HepG2 (cell line): ENCODE data around the gene TRIM8. TPM values are rescaled to one million over a fixed set of nuclear protein-coding genes. Genes with fewer than 3 reads are reported as not detected.

Source experiments
- ERF ChIP-seq: IDR thresholded peaks from 2 replicates; pipeline ENCODE4 v1.6.1; 2018; ENCODE audit warnings: missing biosample characterization, missing genetic modification reagents
- HDAC6 ChIP-seq: fragments of 200-600 bp; sonication (generic); IDR thresholded peaks from 2 replicates; pipeline ENCODE4 v1.7.0; 2017; ENCODE audit warnings: mild to moderate bottlenecking, antibody characterized with exemption, low read length, low read depth
- MTF2 ChIP-seq: sonication (generic); formaldehyde crosslinking; IDR thresholded peaks from 2 replicates; pipeline ENCODE4 v1.5.0; 2020; ENCODE audit warnings: missing genetic modification reagents, borderline replicate concordance
- NFYC ChIP-seq: IDR thresholded peaks from 2 replicates; pipeline ENCODE4 v1.6.1; 2016; ENCODE audit warnings: missing genetic modification reagents, missing compliant biosample characterization
- SNAI1 ChIP-seq: sonication (generic); formaldehyde crosslinking; IDR thresholded peaks from 2 replicates; pipeline ENCODE4 v1.5.0; 2020; ENCODE audit warnings: mild to moderate bottlenecking, missing genetic modification reagents, borderline replicate concordance
- SP2 ChIP-seq: sonication (generic); formaldehyde crosslinking; IDR thresholded peaks from 2 replicates; pipeline ENCODE4 v1.5.1; 2020; ENCODE audit warnings: mild to moderate bottlenecking, missing genetic modification reagents
- STAG1 ChIP-seq: sonication (generic); formaldehyde crosslinking; IDR thresholded peaks from 2 replicates; pipeline ENCODE4 v1.4.0; 2020; ENCODE audit warnings: missing genetic modification reagents
- TRIM24 ChIP-seq: sonication (generic); formaldehyde crosslinking; IDR thresholded peaks from 2 replicates; pipeline ENCODE4 v1.8.0; 2022; ENCODE audit warnings: mild to moderate bottlenecking, missing genetic modification reagents
- ZBTB20 ChIP-seq: sonication (generic); formaldehyde crosslinking; IDR thresholded peaks from 2 replicates; pipeline ENCODE4 v1.8.1; 2023; ENCODE audit warnings: missing genetic modification reagents, low read depth, mild to moderate bottlenecking, borderline replicate concordance
- ZNF549 ChIP-seq: sonication (generic); formaldehyde crosslinking; IDR thresholded peaks from 2 replicates; pipeline ENCODE4 v1.5.0; 2020; ENCODE audit warnings: missing genetic modification reagents
- ZNF777 ChIP-seq: sonication (generic); formaldehyde crosslinking; IDR thresholded peaks from 2 replicates; pipeline ENCODE4 v1.4.0; 2020; ENCODE audit warnings: missing genetic modification reagents
- polyA plus RNA-seq, 8 experiments: library from polyadenylated mRNA; depleted of rRNA in 3 of 8; stranded (reverse) in 7 of 8; unstranded in 1 of 8; fragments of >200 nt; fragmentation: Illumina TruSeq in 4 of 8; extraction: Trizol in 4 of 8; gene quantifications; 2 replicates each; pipeline versions ENCODE4 v1.2.1 to v1.2.3, GENCODE V29; 2011 to 2016; ENCODE audit warnings: low read depth in 4 of 8, missing spikeins in 1 of 8, mixed read lengths in 1 of 8; ENCODE audit not compliant: insufficient read depth in 1 of 8
- total RNA-seq, 5 experiments: library from RNA; depleted of rRNA; stranded (reverse); fragments of >200 nt; fragmentation: Illumina TruSeq; extraction: Trizol; gene quantifications; 2 replicates each; pipeline ENCODE4 v1.2.3, GENCODE V29; 2016; ENCODE audit warnings: low read depth in 1 of 5
- TF ChIP-seq, protein P1 (sequence below): sonication (generic); formaldehyde crosslinking; IDR thresholded peaks from 2 replicates; pipeline ENCODE4 v1.4.0; 2020; ENCODE audit warnings: missing genetic modification reagents
- TF ChIP-seq, protein P2 (sequence below): sonication (generic); formaldehyde crosslinking; IDR thresholded peaks from 2 replicates; pipeline ENCODE4 v1.5.0; 2020; ENCODE audit warnings: mild to moderate bottlenecking, missing genetic modification reagents, moderate library complexity
- TF ChIP-seq, protein P3 (sequence below): sonication (generic); formaldehyde crosslinking; IDR thresholded peaks from 2 replicates; pipeline ENCODE4 v1.8.1; 2023; ENCODE audit warnings: mild to moderate bottlenecking, inconsistent platforms, moderate library complexity, missing genetic modification reagents, borderline replicate concordance
- TF ChIP-seq, protein P4 (sequence below): sonication (generic); formaldehyde crosslinking; IDR thresholded peaks from 2 replicates; pipeline ENCODE4 v1.4.0; 2020; ENCODE audit warnings: missing genetic modification reagents, borderline replicate concordance

The TRIM8 gene
- total and polyA plus RNA-seq, 2 of the 13 experiments (the other 11 are each of a cell fraction or from before 2014, with no cell fraction given), result 38.9 to 66.5 TPM

DNA sequence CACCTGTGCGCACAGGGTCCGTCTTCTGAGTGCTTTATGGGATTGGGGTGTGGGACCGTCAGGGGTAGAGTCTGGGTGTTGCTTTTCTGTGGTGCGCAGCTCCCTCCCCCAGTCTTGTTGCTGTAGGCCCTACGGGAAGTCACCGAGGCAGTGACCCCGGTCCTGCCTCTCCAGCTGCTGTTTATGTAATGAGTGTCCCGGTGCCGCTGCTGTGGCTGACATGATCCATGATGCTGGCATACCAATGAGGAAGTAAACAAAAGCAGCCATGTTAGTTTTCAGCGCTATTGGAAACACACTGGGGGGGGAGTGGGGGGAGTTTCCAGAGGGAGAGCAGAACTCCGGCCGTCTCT, 1.1 kb downstream of the TRIM8 start (continued):
- TF ChIP-seq SNAI1 (CRISPR knock-in tag) (no peak), ZNF549 (CRISPR knock-in tag) (0 out of 2 replicates have a peak, but pooled peaks have one; percentile 25), ERF (no peak), TRIM24 (no peak), ZNF777 (CRISPR knock-in tag) (no peak), NFYC (CRISPR knock-in tag) (no peak), HDAC6 (no peak), ZBTB20 (no peak), SP2 (CRISPR knock-in tag) (no peak), MTF2 (CRISPR knock-in tag) (no peak), STAG1 (CRISPR knock-in tag) (no peak)
- TF ChIP-seq, protein P1, sequence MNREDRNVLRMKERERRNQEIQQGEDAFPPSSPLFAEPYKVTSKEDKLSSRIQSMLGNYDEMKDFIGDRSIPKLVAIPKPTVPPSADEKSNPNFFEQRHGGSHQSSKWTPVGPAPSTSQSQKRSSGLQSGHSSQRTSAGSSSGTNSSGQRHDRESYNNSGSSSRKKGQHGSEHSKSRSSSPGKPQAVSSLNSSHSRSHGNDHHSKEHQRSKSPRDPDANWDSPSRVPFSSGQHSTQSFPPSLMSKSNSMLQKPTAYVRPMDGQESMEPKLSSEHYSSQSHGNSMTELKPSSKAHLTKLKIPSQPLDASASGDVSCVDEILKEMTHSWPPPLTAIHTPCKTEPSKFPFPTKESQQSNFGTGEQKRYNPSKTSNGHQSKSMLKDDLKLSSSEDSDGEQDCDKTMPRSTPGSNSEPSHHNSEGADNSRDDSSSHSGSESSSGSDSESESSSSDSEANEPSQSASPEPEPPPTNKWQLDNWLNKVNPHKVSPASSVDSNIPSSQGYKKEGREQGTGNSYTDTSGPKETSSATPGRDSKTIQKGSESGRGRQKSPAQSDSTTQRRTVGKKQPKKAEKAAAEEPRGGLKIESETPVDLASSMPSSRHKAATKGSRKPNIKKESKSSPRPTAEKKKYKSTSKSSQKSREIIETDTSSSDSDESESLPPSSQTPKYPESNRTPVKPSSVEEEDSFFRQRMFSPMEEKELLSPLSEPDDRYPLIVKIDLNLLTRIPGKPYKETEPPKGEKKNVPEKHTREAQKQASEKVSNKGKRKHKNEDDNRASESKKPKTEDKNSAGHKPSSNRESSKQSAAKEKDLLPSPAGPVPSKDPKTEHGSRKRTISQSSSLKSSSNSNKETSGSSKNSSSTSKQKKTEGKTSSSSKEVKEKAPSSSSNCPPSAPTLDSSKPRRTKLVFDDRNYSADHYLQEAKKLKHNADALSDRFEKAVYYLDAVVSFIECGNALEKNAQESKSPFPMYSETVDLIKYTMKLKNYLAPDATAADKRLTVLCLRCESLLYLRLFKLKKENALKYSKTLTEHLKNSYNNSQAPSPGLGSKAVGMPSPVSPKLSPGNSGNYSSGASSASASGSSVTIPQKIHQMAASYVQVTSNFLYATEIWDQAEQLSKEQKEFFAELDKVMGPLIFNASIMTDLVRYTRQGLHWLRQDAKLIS (CRISPR knock-in tag), result no peak
- TF ChIP-seq, protein P2, sequence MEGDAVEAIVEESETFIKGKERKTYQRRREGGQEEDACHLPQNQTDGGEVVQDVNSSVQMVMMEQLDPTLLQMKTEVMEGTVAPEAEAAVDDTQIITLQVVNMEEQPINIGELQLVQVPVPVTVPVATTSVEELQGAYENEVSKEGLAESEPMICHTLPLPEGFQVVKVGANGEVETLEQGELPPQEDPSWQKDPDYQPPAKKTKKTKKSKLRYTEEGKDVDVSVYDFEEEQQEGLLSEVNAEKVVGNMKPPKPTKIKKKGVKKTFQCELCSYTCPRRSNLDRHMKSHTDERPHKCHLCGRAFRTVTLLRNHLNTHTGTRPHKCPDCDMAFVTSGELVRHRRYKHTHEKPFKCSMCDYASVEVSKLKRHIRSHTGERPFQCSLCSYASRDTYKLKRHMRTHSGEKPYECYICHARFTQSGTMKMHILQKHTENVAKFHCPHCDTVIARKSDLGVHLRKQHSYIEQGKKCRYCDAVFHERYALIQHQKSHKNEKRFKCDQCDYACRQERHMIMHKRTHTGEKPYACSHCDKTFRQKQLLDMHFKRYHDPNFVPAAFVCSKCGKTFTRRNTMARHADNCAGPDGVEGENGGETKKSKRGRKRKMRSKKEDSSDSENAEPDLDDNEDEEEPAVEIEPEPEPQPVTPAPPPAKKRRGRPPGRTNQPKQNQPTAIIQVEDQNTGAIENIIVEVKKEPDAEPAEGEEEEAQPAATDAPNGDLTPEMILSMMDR (CRISPR knock-in tag), result no peak
- TF ChIP-seq, protein P3, sequence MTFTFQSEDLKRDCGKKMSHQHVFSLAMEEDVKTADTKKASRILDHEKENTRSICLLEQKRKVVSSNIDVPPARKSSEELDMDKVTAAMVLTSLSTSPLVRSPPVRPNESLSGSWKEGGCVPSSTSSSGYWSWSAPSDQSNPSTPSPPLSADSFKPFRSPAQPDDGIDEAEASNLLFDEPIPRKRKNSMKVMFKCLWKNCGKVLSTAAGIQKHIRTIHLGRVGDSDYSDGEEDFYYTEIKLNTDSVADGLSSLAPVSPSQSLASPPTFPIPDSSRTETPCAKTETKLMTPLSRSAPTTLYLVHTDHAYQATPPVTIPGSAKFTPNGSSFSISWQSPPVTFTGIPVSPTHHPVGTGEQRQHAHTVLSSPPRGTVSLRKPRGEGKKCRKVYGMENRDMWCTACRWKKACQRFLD (CRISPR knock-in tag), result no peak
- TF ChIP-seq, protein P4, sequence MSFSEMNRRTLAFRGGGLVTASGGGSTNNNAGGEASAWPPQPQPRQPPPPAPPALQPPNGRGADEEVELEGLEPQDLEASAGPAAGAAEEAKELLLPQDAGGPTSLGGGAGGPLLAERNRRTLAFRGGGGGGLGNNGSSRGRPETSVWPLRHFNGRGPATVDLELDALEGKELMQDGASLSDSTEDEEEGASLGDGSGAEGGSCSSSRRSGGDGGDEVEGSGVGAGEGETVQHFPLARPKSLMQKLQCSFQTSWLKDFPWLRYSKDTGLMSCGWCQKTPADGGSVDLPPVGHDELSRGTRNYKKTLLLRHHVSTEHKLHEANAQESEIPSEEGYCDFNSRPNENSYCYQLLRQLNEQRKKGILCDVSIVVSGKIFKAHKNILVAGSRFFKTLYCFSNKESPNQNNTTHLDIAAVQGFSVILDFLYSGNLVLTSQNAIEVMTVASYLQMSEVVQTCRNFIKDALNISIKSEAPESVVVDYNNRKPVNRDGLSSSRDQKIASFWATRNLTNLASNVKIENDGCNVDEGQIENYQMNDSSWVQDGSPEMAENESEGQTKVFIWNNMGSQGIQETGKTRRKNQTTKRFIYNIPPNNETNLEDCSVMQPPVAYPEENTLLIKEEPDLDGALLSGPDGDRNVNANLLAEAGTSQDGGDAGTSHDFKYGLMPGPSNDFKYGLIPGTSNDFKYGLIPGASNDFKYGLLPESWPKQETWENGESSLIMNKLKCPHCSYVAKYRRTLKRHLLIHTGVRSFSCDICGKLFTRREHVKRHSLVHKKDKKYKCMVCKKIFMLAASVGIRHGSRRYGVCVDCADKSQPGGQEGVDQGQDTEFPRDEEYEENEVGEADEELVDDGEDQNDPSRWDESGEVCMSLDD (CRISPR knock-in tag), result 0 out of 2 replicates have a peak, but pooled peaks have one; percentile 44
- TF ChIP-seq, all 625 proteins: peak for 89
